Natural killer cell (primary cell): Measurements from ENCODE around the gene H19. TPM values are rescaled to one million over a fixed set of nuclear protein-coding genes. Genes with fewer than 3 reads are reported as not detected.

Experiments
- ATAC-seq, 3 donors: fragments of 150-1000 bp in 2 of 3; fragments of 200-7000 bp in 1 of 3; cut with Tn5 transposase; 1 replicate in 1 of 3; 2 replicates in 2 of 3; pipeline ENCODE4 v1.10.0; 2021; ENCODE audit warnings: mild to moderate bottlenecking in 2 of 3, moderate library complexity in 2 of 3
- DNase-seq, 2 donors: peaks; one replicate each; pipeline versions ENCODE4 v3.0.0 to v3.0.0-alpha.2; 2013 to 2021; ENCODE audit warnings: mixed read lengths in 1 of 2
- H3K27ac ChIP-seq: one replicate; pipeline ENCODE4 v1.5.1; 2013; ENCODE audit warnings: mild to moderate bottlenecking, low read length
- H3K27me3 ChIP-seq: one replicate; pipeline ENCODE4 v1.6.1; 2013; ENCODE audit warnings: low read length; ENCODE audit not compliant: control insufficient read depth, insufficient read depth
- H3K36me3 ChIP-seq: one replicate; pipeline ENCODE4 v1.6.1; 2013; ENCODE audit warnings: low read length; ENCODE audit not compliant: control insufficient read depth, insufficient read depth
- H3K4me1 ChIP-seq: one replicate; pipeline ENCODE4 v1.6.1; 2013; ENCODE audit warnings: low read length; ENCODE audit not compliant: control insufficient read depth, insufficient read depth
- H3K4me3 ChIP-seq: one replicate; pipeline ENCODE4 v1.5.1; 2013; ENCODE audit warnings: low read length
- H3K9me3 ChIP-seq: one replicate; pipeline ENCODE4 v1.6.1; 2013; ENCODE audit warnings: low read length; ENCODE audit not compliant: control insufficient read depth, insufficient read depth
- H3K27ac Mint-ChIP-seq, 2 donors: one replicate each; pipeline ENCODE4 v1.8.0; 2022; ENCODE audit warnings: mild to moderate bottlenecking in 2 of 2, mixed read lengths in 2 of 2, moderate library complexity in 1 of 2
- H3K27me3 Mint-ChIP-seq, 2 donors: one replicate each; pipeline ENCODE4 v1.8.0; 2022; ENCODE audit warnings: low read depth in 2 of 2, mixed read lengths in 2 of 2
- H3K36me3 Mint-ChIP-seq: one replicate; pipeline ENCODE4 v1.8.0; 2022; ENCODE audit warnings: mixed read lengths
- H3K4me1 Mint-ChIP-seq, 2 donors: one replicate each; pipeline ENCODE4 v1.8.0; 2022; ENCODE audit warnings: mixed read lengths in 2 of 2
- H3K4me3 Mint-ChIP-seq: one replicate; pipeline ENCODE4 v1.8.0; 2022; ENCODE audit warnings: mild to moderate bottlenecking, moderate library complexity, mixed read lengths
- H3K9me3 Mint-ChIP-seq, 2 donors: one replicate each; pipeline ENCODE4 v1.8.0; 2022; ENCODE audit warnings: mixed read lengths in 2 of 2
- CTCF ChIP-seq: fragments of 200-600 bp; IDR thresholded peaks from one replicate; pipeline ENCODE4 v1.8.0; 2022; ENCODE audit warnings: antibody characterized with exemption
- WGBS: methylation state at CpG from one replicate; pipeline ENCODE4 v1.1.7; 2013; ENCODE audit warnings: missing lambda C conversion rate; ENCODE audit not compliant: insufficient coverage; 5-methylcytosine and 5-hydroxymethylcytosine counted together
- intact Hi-C: fragments of 100-400 bp; cut with micrococcal nuclease; formaldehyde crosslinking; loops from one replicate; pipeline ENCODE4 v1.14.2; 2022
- total RNA-seq, 4 donors: library from RNA; stranded (reverse); fragments of 120-200 nt in 1 of 4; gene quantifications; one replicate each; pipeline versions ENCODE4 v1.2.3 to v1.2.4, GENCODE V29; 2013 to 2022

H19 gene
- total RNA-seq, 3 donors from 2014 or later (not counting 1 experiment from before 2014, with no cell fraction given): not detected

- Histone ChIP-seq H3K4me3 (no peak overlapping the region), H3K36me3 (no peaks in the 10 kb centered on the region), H3K9me3 (no peaks in the 10 kb centered on the region), H3K4me1 (no peaks in the 10 kb centered on the region), H3K27ac (no peak overlapping the region), H3K27me3 (no peaks in the 10 kb centered on the region)
- no peaks in the 10 kb centered on the region for H3K36me3 Mint-ChIP-seq
- ATAC-seq: peak in 2 of 3 donors; percentile 71 to 89
- no peaks in the 10 kb centered on the region for H3K4me1 Mint-ChIP-seq
- H3K9me3 Mint-ChIP-seq: no peaks in the 10 kb centered on the region
- no peak overlapping the region for H3K27ac Mint-ChIP-seq
- no peak overlapping the region for H3K4me3 Mint-ChIP-seq
- no peaks in the 10 kb centered on the region for H3K27me3 Mint-ChIP-seq
- intact Hi-C loops: no loop called here
- DNase-seq: no peak
- WGBS: no CpG with 5 or more reads among the region's 23 CpGs
- no peak for TF ChIP-seq CTCF
Measured at GRCh38 chr11:1953489-1954266, 44.0 kb downstream of the H19 start.

GRCh38 chr11:1952806-1953482 lies 44.7 kb downstream of the H19 start:
- ATAC-seq (no peak), DNase-seq (no peak)
- no peaks in the 10 kb centered on the region for H3K36me3 Mint-ChIP-seq
- intact Hi-C loops: no loop called here
- Histone ChIP-seq H3K9me3 (no peaks in the 10 kb centered on the region), H3K36me3 (no peaks in the 10 kb centered on the region), H3K4me3 (no peak overlapping the region), H3K27me3 (no peaks in the 10 kb centered on the region), H3K27ac (no peak overlapping the region), H3K4me1 (no peaks in the 10 kb centered on the region)
- H3K27ac Mint-ChIP-seq: no peak overlapping the region
- no CpG with 5 or more reads among the region's 29 CpGs for WGBS
- no peaks in the 10 kb centered on the region for H3K9me3 Mint-ChIP-seq
- no peaks in the 10 kb centered on the region for H3K27me3 Mint-ChIP-seq
- H3K4me1 Mint-ChIP-seq: no peaks in the 10 kb centered on the region
- no peak for TF ChIP-seq CTCF
- H3K4me3 Mint-ChIP-seq: no peak overlapping the region

GRCh38 chr11:1949922-1950321 lies 47.7 kb downstream of the H19 start:
- no peaks in the 10 kb centered on the region for H3K36me3 Mint-ChIP-seq
- H3K9me3 Mint-ChIP-seq: no peaks in the 10 kb centered on the region
- Histone ChIP-seq H3K27me3 (no peaks in the 10 kb centered on the region), H3K9me3 (no peaks in the 10 kb centered on the region), H3K4me1 (no peaks in the 10 kb centered on the region), H3K27ac (no peak overlapping the region), H3K4me3 (no peak overlapping the region), H3K36me3 (no peaks in the 10 kb centered on the region)
- H3K4me1 Mint-ChIP-seq: no peaks in the 10 kb centered on the region
- WGBS: no CpG with 5 or more reads among the region's 15 CpGs
- H3K27ac Mint-ChIP-seq: no peak overlapping the region
- no peak for TF ChIP-seq CTCF
- intact Hi-C loops: no loop called here
- ATAC-seq (no peak), DNase-seq (no peak)
- H3K27me3 Mint-ChIP-seq: no peaks in the 10 kb centered on the region
- H3K4me3 Mint-ChIP-seq: no peak overlapping the region
